ENCODE data around the gene PRR7.

Gene PRR7

DNA sequence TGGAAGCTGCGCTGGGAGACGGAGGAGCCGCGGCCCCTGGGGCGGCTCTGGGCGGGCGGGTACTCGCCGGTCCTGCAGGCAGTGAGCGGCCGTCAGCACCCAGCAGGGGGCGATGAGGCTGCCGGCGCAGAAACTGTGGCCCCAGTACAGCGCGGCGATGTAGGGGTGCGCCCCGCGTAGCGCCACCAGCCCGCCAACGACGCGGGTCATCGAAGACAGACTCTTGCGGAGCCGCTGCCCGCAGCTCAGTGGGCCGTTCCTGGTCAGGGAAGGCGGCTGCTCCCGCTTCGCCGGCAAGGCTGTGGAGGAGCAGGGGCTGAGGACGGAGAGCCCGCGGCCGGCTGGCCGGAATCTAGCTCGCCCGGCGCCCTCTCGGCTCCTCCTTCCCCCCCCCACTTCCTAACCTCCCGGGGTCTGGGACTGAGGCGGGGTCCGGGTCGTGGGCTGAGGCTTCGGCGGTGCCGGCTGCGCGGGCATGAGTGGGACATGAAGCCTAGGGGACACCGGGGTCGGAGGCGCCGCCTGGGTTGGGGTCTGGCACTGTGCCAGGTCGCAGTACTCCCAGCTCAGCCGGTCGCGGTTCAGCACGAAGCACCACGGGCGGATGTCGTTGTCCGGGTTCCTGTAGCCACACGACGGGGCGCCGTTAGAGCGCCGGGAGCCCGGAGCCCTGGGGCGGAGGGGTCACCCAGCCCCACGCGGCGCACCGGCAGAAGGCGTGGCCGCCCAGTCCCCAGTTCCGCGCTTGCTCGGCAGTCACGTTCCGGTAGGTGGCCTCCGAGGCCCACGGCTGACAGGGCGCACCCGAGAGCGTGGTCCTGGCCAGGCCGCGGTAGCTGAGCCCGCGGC lies 42.6 kb upstream of the PRR7 start (continued):
- TF ChIP-seq ZNF112 (tag by site-specific recombination; IDR thresholded peaks at IDR 0.05) (peak; percentile 91), HOXC10 (CRISPR knock-in tag; IDR thresholded peaks at IDR 0.05) (no peak), SETDB1 (IDR thresholded peaks at IDR 0.05; ENCODE audit: insufficient read length, low read length) (no peak), ZNF121 (tag by site-specific recombination; IDR thresholded peaks at IDR 0.05) (peak; percentile 68), OVOL3 (tag by site-specific recombination; IDR thresholded peaks at IDR 0.05) (no peak), ZNF571 (tag by site-specific recombination; IDR thresholded peaks at IDR 0.05) (peak; percentile 86; the same call in 1 of the 2 replicates), ZNF138 (tag by site-specific recombination; IDR thresholded peaks at IDR 0.05; ENCODE audit: borderline replicate concordance) (no peak)
- TF ChIP-seq, protein P1, sequence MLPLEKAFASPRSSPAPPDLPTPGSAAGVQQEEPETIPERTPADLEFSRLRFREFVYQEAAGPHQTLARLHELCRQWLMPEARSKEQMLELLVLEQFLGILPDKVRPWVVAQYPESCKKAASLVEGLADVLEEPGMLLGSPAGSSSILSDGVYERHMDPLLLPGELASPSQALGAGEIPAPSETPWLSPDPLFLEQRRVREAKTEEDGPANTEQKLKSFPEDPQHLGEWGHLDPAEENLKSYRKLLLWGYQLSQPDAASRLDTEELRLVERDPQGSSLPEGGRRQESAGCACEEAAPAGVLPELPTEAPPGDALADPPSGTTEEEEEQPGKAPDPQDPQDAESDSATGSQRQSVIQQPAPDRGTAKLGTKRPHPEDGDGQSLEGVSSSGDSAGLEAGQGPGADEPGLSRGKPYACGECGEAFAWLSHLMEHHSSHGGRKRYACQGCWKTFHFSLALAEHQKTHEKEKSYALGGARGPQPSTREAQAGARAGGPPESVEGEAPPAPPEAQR (tag by site-specific recombination; IDR thresholded peaks at IDR 0.05) = no peak; the same call in 1 of the 2 replicates
- TF ChIP-seq, protein P2, sequence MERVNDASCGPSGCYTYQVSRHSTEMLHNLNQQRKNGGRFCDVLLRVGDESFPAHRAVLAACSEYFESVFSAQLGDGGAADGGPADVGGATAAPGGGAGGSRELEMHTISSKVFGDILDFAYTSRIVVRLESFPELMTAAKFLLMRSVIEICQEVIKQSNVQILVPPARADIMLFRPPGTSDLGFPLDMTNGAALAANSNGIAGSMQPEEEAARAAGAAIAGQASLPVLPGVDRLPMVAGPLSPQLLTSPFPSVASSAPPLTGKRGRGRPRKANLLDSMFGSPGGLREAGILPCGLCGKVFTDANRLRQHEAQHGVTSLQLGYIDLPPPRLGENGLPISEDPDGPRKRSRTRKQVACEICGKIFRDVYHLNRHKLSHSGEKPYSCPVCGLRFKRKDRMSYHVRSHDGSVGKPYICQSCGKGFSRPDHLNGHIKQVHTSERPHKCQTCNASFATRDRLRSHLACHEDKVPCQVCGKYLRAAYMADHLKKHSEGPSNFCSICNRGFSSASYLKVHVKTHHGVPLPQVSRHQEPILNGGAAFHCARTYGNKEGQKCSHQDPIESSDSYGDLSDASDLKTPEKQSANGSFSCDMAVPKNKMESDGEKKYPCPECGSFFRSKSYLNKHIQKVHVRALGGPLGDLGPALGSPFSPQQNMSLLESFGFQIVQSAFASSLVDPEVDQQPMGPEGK (tag by site-specific recombination; IDR thresholded peaks at IDR 0.05) = peak; percentile 46; the same call in 1 of the 2 replicates

DNA sequence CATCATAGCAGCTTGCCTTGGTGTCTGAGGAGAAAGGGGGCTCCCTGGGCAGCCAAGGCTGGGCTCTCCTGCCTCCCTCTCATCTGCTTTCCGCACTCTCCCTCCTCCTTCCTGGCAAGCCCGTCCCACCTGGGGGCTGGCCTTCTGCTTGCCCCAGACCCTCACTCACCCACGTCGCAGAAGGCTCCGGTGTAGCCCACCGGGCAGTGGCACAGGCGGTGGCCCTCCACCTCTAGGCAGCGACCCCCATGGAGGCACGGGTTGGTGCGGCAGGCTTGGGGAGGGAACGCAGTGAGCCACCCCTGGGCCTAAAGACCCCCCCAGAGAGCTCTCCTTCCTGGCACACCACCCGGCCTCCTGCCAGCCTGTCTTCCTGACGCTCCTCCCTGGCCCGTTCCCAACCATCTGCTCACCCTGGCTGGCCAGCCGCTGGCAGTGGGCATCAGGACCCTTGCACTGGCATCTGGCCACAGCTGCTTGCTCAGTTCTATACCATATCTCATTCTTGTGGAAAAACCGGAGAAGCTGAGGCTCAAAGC lies 41.9 kb upstream of the PRR7 start:
- POLR2A ChIA-PET = interaction anchor here (1.0 to 3.8 kb wide), 10 partner anchors 10 to 53 kb away, joined by 3 to 45 read pairs (median 8); partner anchors contain the start of genes GRK6, LMAN2 and PRR7
- Histone ChIP-seq H3K4me1 (ENCODE audit: control insufficient read depth, insufficient read depth, low read length) (no peaks in the 10 kb centered on the region), H3K9me3 (ENCODE audit: control insufficient read depth, insufficient read depth, low read depth, low read length) (no peaks in the 10 kb centered on the region), H3K27ac (ENCODE audit: extremely low read depth, low read depth, low read length) (peak overlapping the region; percentile 56; the same call in 1 of the 2 replicates), H3K36me3 (ENCODE audit: control insufficient read depth in 2 of 2, insufficient read depth in 1 of 2, low read length in 2 of 2) (no peaks in the 10 kb centered on the region), H3K4me3 (ENCODE audit: low read depth, low read length) (peak overlapping the region; percentile 50)
- CTCF ChIA-PET = interaction anchor here (0.6 to 6.6 kb wide), 24 partner anchors 10 to 658 kb away, joined by 3 to 97 read pairs (median 8); partner anchors contain the start of genes GRK6, LMAN2 and SLC34A1
- TF ChIP-seq, protein P3, sequence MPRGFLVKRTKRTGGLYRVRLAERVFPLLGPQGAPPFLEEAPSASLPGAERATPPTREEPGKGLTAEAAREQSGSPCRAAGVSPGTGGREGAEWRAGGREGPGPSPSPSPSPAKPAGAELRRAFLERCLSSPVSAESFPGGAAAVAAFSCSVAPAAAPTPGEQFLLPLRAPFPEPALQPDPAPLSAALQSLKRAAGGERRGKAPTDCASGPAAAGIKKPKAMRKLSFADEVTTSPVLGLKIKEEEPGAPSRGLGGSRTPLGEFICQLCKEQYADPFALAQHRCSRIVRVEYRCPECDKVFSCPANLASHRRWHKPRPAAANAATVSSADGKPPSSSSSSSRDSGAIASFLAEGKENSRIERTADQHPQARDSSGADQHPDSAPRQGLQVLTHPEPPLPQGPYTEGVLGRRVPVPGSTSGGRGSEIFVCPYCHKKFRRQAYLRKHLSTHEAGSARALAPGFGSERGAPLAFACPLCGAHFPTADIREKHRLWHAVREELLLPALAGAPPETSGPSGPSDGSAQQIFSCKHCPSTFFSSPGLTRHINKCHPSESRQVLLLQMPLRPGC (tag by site-specific recombination; IDR thresholded peaks at IDR 0.05) = no peak
- TF ChIP-seq, protein P4, sequence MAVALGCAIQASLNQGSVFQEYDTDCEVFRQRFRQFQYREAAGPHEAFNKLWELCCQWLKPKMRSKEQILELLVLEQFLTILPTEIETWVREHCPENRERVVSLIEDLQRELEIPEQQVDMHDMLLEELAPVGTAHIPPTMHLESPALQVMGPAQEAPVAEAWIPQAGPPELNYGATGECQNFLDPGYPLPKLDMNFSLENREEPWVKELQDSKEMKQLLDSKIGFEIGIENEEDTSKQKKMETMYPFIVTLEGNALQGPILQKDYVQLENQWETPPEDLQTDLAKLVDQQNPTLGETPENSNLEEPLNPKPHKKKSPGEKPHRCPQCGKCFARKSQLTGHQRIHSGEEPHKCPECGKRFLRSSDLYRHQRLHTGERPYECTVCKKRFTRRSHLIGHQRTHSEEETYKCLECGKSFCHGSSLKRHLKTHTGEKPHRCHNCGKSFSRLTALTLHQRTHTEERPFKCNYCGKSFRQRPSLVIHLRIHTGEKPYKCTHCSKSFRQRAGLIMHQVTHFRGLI (tag by site-specific recombination; IDR thresholded peaks at IDR 0.05) = no peak
- no peak for TF ChIP-seq SCRT2 (tag by site-specific recombination; IDR thresholded peaks at IDR 0.05)
- no peak for TF ChIP-seq ZNF221 (tag by site-specific recombination; IDR thresholded peaks at IDR 0.05; ENCODE audit: borderline replicate concordance)
- TF ChIP-seq HOXA7 (CRISPR knock-in tag; IDR thresholded peaks at IDR 0.05; ENCODE audit: borderline replicate concordance) = no peak
- TF ChIP-seq SETDB1 (IDR thresholded peaks at IDR 0.05; ENCODE audit: insufficient read length, low read length) = no peak
- TF ChIP-seq RBAK (tag by site-specific recombination; IDR thresholded peaks at IDR 0.05) = no peak
- no peak for TF ChIP-seq ZNF514 (tag by site-specific recombination; IDR thresholded peaks at IDR 0.05)
- no peak for TF ChIP-seq TSHZ1 (tag by site-specific recombination; IDR thresholded peaks at IDR 0.05; ENCODE audit: borderline replicate concordance)
- no peak for TF ChIP-seq KLF1 (tag by site-specific recombination; IDR thresholded peaks at IDR 0.05)
- TF ChIP-seq SP3 (tag by site-specific recombination; IDR thresholded peaks at IDR 0.05) = 0 out of 2 replicates have a peak, but pooled peaks have one; percentile 38
- TF ChIP-seq ZNF785 (tag by site-specific recombination; IDR thresholded peaks at IDR 0.05) = no peak
- no peak for TF ChIP-seq WT1 (tag by site-specific recombination; IDR thresholded peaks at IDR 0.05)
- TF ChIP-seq ZNF658 (tag by site-specific recombination; IDR thresholded peaks at IDR 0.05) = no peak
- no peak for TF ChIP-seq ZBTB1 (tag by site-specific recombination; IDR thresholded peaks at IDR 0.05)
- peak; percentile 59; the same call in 1 of the 2 replicates for TF ChIP-seq SP2 (tag by site-specific recombination; IDR thresholded peaks at IDR 0.05)
- no peak for TF ChIP-seq ZNF555 (tag by site-specific recombination; conservative IDR thresholded peaks at IDR 0.05)
